Brain microvascular endothelial cell (primary cell): ENCODE measurements around the gene CDKN3.
A peak's percentile ranks its signal among the peaks of the same experiment; 100 is the strongest.
"Not testable (repeated sequence)": the region's sequence is repeated elsewhere in the genome, so short reads cannot be mapped to it uniquely, and the experiment has no call there.

ENCODE experiments used
- DNase-seq: peaks from one replicate; pipeline ENCODE4 v3.0.0-alpha.2; 2020
- H3K27ac ChIP-seq: fragments of 250-450 bp; sonication (Bioruptor Pico); 2 replicates; pipeline ENCODE4 v1.5.1; 2020; ENCODE audit warnings: mild to moderate bottlenecking, moderate library complexity
- H3K27me3 ChIP-seq: fragments of 250-450 bp; sonication (Bioruptor Pico); replicated peaks from 2 replicates; pipeline ENCODE4 v1.5.1; 2020; ENCODE audit warnings: mild to moderate bottlenecking
- H3K36me3 ChIP-seq: fragments of 250-450 bp; sonication (Bioruptor Pico); replicated peaks from 2 replicates; pipeline ENCODE4 v1.5.1; 2020; ENCODE audit warnings: mild to moderate bottlenecking
- H3K4me3 ChIP-seq: 2 replicates; pipeline ENCODE4 v1.5.1; 2011; ENCODE audit warnings: low read depth, mild to moderate bottlenecking, control low read depth, low read length, moderate library complexity
- in situ Hi-C: cut with HindIII; loops from 2 replicates; pipeline ENCODE4 v1.10.0; 2017; ENCODE audit warnings: low sequenced_read_pairs, low pct_ligation_motif_present
- TF ChIP-seq, protein P1 (sequence below): IDR thresholded peaks from 2 replicates; pipeline ENCODE4 v1.5.1; 2011; ENCODE audit warnings: low read depth, mild to moderate bottlenecking, moderate library complexity, low read length, control low read depth, inconsistent platforms; ENCODE audit errors: missing control alignments

Gene CDKN3

DNA sequence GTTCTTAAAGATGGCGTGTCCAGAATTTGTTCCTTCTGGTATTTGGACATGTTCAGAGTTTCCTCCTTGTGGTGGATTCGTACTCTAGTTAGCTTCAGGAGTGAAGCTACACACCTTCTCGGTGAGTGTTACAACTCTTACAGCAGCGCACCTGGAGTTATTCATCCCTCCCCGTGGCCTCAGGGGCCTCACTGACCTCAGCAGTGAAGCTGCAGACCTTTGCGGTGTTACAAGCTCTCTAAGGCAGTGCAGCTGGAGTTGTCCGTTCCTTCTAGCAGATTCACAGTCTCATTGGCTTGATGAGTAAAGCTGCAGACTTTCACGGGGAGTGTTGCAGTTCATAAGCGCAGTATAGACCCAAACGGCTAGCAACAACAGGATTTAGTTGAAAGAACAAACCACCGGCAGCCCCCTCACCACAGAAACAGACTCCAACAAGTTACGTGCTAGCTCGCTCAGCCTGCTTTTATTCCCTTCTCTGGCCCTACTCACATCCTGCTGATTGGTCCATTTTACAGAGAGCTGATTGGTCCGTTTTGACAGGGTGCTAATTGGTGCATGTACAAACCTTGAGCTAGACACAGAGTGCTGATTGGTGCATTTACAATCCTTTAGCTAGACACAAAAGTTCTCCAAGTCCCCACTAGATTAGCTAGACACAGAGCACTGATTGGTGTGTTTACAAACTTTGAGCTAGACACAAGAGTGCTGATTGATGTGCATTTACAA lies 4.5 kb upstream of the CDKN3 start:
- Histone ChIP-seq H3K27ac (no peak overlapping the region), H3K27me3 (no peaks in the 10 kb centered on the region), H3K36me3 (no peaks in the 10 kb centered on the region), H3K4me3 (no peak overlapping the region)
- in situ Hi-C loops, result no loop called here
- no peak for DNase-seq
- TF ChIP-seq, protein P1, sequence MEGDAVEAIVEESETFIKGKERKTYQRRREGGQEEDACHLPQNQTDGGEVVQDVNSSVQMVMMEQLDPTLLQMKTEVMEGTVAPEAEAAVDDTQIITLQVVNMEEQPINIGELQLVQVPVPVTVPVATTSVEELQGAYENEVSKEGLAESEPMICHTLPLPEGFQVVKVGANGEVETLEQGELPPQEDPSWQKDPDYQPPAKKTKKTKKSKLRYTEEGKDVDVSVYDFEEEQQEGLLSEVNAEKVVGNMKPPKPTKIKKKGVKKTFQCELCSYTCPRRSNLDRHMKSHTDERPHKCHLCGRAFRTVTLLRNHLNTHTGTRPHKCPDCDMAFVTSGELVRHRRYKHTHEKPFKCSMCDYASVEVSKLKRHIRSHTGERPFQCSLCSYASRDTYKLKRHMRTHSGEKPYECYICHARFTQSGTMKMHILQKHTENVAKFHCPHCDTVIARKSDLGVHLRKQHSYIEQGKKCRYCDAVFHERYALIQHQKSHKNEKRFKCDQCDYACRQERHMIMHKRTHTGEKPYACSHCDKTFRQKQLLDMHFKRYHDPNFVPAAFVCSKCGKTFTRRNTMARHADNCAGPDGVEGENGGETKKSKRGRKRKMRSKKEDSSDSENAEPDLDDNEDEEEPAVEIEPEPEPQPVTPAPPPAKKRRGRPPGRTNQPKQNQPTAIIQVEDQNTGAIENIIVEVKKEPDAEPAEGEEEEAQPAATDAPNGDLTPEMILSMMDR, result no peak

DNA sequence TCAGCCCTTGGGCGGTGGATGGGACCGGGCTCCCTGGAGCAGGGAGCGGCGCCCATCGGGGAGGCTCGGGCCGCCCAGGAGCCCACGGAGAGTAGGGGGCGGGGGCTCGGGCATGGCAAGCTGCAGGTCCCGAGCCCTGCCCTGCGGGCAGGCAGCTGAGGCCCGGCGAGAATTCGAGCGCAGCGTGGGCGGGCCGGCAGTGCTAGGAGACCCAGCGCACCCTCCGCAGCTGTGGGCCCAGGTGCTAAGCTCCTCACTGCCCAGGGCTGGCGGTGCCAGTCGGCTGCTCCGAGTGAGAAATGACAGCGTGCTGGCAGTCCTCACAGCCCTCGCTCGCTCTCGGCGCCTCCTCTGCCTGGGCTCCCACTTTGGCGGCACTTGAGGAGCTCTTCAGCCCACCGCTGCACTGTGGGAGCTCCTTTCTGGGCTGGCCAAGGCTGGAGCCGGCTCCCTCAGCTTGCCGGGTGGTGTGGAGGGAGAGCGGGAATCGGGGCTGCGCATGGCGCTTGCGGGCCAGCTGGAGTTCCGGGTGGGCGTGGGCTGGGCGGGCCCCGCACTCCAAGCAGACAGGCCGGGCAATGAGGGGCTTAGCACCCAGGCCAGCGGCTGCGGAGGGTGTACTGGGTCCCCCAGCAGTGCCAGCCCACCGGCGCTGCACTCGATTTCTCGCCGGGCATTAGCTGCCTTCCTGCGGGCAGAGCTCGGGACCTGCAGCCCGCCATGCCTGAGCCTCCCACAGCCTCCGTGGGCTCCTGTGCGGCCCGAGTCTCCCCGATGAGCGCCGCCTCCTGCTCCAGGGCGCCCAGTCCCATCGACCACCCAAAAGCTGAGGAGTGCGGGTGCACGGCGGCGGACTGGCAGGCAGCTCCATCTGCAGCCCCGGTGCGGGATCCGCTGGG lies 3.6 kb upstream of the CDKN3 start:
- DNase-seq, H3K27ac ChIP-seq, in situ Hi-C loops, H3K4me3 ChIP-seq, H3K36me3 ChIP-seq, H3K27me3 ChIP-seq: not testable (repeated sequence)

DNA sequence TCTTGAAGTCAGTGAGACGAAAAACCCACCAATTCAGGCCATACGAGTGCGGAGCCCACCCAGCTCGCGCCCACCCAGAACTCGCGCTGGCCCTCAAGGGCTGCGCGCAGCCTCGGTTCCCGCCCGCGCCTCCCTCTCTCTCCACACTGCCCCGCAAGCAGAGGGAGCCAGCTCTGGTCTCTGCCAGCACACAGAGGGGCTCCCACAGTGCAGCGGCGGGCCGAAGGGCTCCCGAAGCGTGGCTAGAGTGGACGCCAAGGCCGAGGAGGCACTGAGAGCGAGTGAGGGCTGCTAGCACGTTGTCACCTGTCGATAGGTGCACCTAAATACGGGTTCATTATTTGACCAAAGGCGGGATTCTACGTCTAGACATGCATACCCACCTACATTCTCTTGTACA lies 2.2 kb upstream of the CDKN3 start:
- Histone ChIP-seq H3K36me3 (no peaks in the 10 kb centered on the region), H3K27me3 (no peaks in the 10 kb centered on the region), H3K27ac (no peak overlapping the region), H3K4me3 (no peak overlapping the region)
- TF ChIP-seq, protein P1, result no peak
- in situ Hi-C loops, result no loop called here
- no peak for DNase-seq

DNA sequence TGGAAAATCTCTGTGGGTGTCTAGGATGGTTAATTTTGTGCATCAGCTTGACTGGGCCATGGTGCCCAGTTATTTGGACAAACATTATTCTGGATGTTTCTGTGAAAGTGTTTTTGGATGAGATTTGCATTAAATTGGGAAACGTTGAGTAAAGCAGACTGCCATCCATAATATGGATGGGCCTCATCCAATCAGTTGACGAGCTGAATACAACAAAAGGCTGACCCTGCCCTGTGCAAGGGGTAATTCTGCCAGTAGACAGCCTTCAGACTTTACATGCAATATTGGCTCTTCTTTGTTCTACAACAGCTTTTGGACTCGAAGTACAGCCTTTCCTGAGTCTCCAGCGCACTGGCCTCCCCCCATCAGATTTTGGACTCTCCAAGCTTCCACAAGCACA lies 1.5 kb upstream of the CDKN3 start:
- TF ChIP-seq, protein P1, result no peak
- in situ Hi-C loops, result no loop called here

DNA sequence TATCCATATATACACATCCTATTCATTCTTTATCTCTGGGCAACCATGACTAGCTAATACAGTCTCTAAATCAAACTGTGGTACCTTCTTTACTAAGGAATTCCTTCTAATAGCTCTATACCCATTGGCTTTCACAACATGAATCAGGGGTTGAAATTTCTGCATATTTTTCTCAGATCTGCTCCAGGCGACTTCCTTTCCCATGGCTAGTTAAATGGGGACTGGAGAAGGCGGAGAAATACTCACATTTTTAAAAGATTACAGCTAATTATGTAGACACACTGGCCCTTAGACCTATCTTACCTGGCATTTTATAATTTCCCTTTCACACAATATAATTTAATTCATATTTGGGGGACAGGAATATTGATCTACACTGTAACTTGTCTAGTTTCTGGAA lies 1.1 kb upstream of the CDKN3 start:
- TF ChIP-seq, protein P1, result no peak
- Histone ChIP-seq H3K4me3 (no peak overlapping the region), H3K27ac (no peak overlapping the region), H3K36me3 (no peaks in the 10 kb centered on the region), H3K27me3 (no peaks in the 10 kb centered on the region)
- in situ Hi-C loops, result no loop called here
- no peak for DNase-seq

More for the DNA sequence above, 1.5 kb upstream of the CDKN3 start:
- Histone ChIP-seq H3K4me3 (no peak overlapping the region), H3K27me3 (no peaks in the 10 kb centered on the region), H3K27ac (no peak overlapping the region), H3K36me3 (no peaks in the 10 kb centered on the region)
- DNase-seq, result no peak

DNA sequence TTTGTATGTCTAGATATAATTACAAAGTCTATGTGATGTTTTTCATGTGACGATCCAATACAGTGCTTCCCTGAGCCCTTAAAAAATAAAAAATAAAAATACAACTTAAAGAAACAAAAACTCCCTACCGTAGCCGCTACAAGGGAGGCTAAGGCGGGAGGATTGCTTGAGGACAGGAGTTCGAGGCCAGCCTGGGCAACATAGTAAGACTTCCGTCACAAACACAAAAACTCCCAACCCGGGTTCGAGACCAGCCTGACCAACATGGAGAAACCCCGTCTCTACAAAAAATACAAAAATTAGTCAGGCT lies 669 bp upstream of the CDKN3 start:
- in situ Hi-C loops, result no loop called here
- Histone ChIP-seq H3K4me3 (peak overlapping the region; percentile 88), H3K36me3 (no peaks in the 10 kb centered on the region), H3K27me3 (no peaks in the 10 kb centered on the region), H3K27ac (no peak overlapping the region)
- TF ChIP-seq, protein P1, result no peak
- no peak for DNase-seq
